Measurements from ENCODE around the gene SCUBE3.

DNA sequence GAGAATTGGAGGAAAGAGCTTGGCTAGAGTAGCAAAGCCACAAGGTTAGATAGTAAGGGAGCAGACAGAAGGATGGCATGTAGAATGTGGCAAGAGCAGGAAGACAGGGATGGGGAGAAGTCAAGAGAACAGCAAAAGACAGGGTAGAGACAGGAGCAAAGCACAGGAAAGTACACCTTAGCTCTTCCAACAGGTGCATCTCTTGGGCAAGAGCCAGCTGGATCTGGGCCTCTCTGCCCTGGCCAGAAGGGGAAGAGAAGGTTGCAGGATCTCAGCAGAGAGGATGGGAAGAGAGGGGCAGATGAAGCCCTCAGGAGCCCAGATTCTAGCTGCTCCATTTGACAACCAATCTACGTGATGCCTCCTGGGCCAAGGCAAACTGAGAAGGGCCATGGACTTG is 16.7 kb downstream of the SCUBE3 start:
- no peak for TF ChIP-seq ZNF12 (CRISPR knock-in tag; IDR thresholded peaks at IDR 0.05)
- no peak for TF ChIP-seq ZNF274 (IDR thresholded peaks at IDR 0.05; ENCODE audit: borderline replicate concordance, low read depth, low read length)
- no peak for TF ChIP-seq SOX6 (IDR thresholded peaks at IDR 0.05)
- no peak for TF ChIP-seq EP300 (IDR thresholded peaks at IDR 0.05; ENCODE audit: low read length)
- no peak for TF ChIP-seq CTCF (IDR thresholded peaks at IDR 0.05 in 2 of 3, conservative IDR thresholded peaks at IDR 0.05 in 1 of 3; ENCODE audit: insufficient read depth in 2 of 3, low read depth in 1 of 3, low read length in 3 of 3)
- no peak for TF ChIP-seq ZNF311 (CRISPR knock-in tag; IDR thresholded peaks at IDR 0.05)
- no peak for TF ChIP-seq KAT8 (IDR thresholded peaks at IDR 0.05; ENCODE audit: low read depth)
- TF ChIP-seq ZEB2 (IDR thresholded peaks at IDR 0.05), result no peak
- TF ChIP-seq FOXM1 (IDR thresholded peaks at IDR 0.05; ENCODE audit: low read depth), result no peak
- TF ChIP-seq FOXM1 (CRISPR knock-in tag; IDR thresholded peaks at IDR 0.05; ENCODE audit: low read depth), result no peak
